ENCODE measurements around the gene ITPR1.

ITPR1 gene

GRCh38 chr3:4698125-4698821 is 205.1 kb downstream of the ITPR1 start:
- no peak for TF ChIP-seq REST (IDR thresholded peaks at IDR 0.05; ENCODE audit: insufficient read depth in 1 of 2, low read depth in 2 of 2, low read length in 2 of 2)
- TF ChIP-seq SIN3A (IDR thresholded peaks at IDR 0.05; ENCODE audit: borderline replicate concordance, insufficient read depth, low read length), result no peak
- TF ChIP-seq FOXP2 (optimal IDR thresholded peaks at IDR 0.05; ENCODE audit: borderline replicate concordance, extremely low read depth, extremely low read length, insufficient read depth), result no peak
- no peak for TF ChIP-seq POLR2AphosphoS5 (IDR thresholded peaks at IDR 0.05; ENCODE audit: low read depth, low read length)
- no peak for TF ChIP-seq TAF1 (IDR thresholded peaks at IDR 0.05; ENCODE audit: borderline replicate concordance, insufficient read depth, low read length)

- no peak for TF ChIP-seq SIN3A (IDR thresholded peaks at IDR 0.05; ENCODE audit: borderline replicate concordance, insufficient read depth, low read length)
- no peak for TF ChIP-seq FOXP2 (optimal IDR thresholded peaks at IDR 0.05; ENCODE audit: borderline replicate concordance, extremely low read depth, extremely low read length, insufficient read depth)
- TF ChIP-seq POLR2AphosphoS5 (IDR thresholded peaks at IDR 0.05; ENCODE audit: low read depth, low read length), result no peak
- no peak for TF ChIP-seq TAF1 (IDR thresholded peaks at IDR 0.05; ENCODE audit: borderline replicate concordance, insufficient read depth, low read length)
- TF ChIP-seq REST (IDR thresholded peaks at IDR 0.05; ENCODE audit: insufficient read depth in 1 of 2, low read depth in 2 of 2, low read length in 2 of 2), result no peak
Measured at GRCh38 chr3:4703054-4703480, 209.9 kb downstream of the ITPR1 start.

- no peak for TF ChIP-seq FOXP2 (optimal IDR thresholded peaks at IDR 0.05; ENCODE audit: borderline replicate concordance, extremely low read depth, extremely low read length, insufficient read depth)
- no peak for TF ChIP-seq POLR2AphosphoS5 (IDR thresholded peaks at IDR 0.05; ENCODE audit: low read depth, low read length)
Measured at GRCh38 chr3:4704552-4704951, 211.4 kb downstream of the ITPR1 start.

- TF ChIP-seq POLR2AphosphoS5 (IDR thresholded peaks at IDR 0.05; ENCODE audit: low read depth, low read length) (no peak), SIN3A (IDR thresholded peaks at IDR 0.05; ENCODE audit: borderline replicate concordance, insufficient read depth, low read length) (no peak), FOXP2 (optimal IDR thresholded peaks at IDR 0.05; ENCODE audit: borderline replicate concordance, extremely low read depth, extremely low read length, insufficient read depth) (no peak), TAF1 (IDR thresholded peaks at IDR 0.05; ENCODE audit: borderline replicate concordance, insufficient read depth, low read length) (no peak), REST (IDR thresholded peaks at IDR 0.05; ENCODE audit: insufficient read depth in 1 of 2, low read depth in 2 of 2, low read length in 2 of 2) (no peak)
Measured at GRCh38 chr3:4707324-4707723, 214.2 kb downstream of the ITPR1 start.

GRCh38 chr3:4708230-4708629 is 215.1 kb downstream of the ITPR1 start:
- TF ChIP-seq SIN3A (IDR thresholded peaks at IDR 0.05; ENCODE audit: borderline replicate concordance, insufficient read depth, low read length) (no peak), POLR2AphosphoS5 (IDR thresholded peaks at IDR 0.05; ENCODE audit: low read depth, low read length) (no peak), REST (IDR thresholded peaks at IDR 0.05; ENCODE audit: insufficient read depth in 1 of 2, low read depth in 2 of 2, low read length in 2 of 2) (no peak), TAF1 (IDR thresholded peaks at IDR 0.05; ENCODE audit: borderline replicate concordance, insufficient read depth, low read length) (no peak), FOXP2 (optimal IDR thresholded peaks at IDR 0.05; ENCODE audit: borderline replicate concordance, extremely low read depth, extremely low read length, insufficient read depth) (no peak)

Data from PFSK-1 (cell line).